Stimulated activated CD8-positive, alpha-beta memory T cell treated with anti-CD3 and anti-CD28 coated beads, Interleukin-7, amount 100 ng/mL, for 24 hours (primary cell): Measurements from ENCODE around the gene PCCA.
"Not testable (repeated sequence)": the region's sequence is repeated elsewhere in the genome, so short reads cannot be mapped to it uniquely, and the experiment has no call there.

ENCODE experiments used
- DNase-seq: peaks from one replicate; pipeline ENCODE4 v3.0.0-alpha.2; 2020; ENCODE audit warnings: low read depth

Gene PCCA

DNA sequence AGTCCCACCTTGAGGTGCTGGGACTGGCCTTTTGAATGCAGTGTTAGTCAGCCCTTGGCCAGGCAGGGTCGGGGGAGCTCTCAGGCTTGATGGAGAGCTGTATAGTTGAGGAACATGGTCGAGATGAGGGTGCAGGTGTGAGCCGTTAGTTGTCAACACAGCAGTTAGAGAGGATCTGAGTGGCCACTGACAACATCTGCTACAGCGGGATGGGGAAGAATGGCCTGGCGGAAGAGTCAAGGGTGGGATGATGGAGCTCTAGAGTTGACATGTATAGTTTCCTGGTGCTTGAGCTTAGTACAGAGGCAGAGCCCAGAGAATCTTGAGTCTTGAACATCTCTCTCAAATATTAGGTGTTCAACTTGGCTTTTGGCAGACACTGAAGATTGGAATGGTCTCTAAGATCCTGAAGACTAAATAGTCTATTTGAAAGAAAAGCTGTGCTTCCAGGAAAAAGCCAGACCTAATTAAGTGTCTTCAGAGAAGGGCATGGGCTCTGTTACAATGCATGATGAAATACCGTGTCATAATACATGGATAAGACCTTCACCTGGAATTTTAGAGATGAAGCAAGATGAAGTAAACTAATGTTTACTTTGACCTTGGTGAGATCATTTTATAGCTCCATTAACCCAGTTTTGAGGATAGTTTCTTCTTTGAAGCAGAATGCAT is 9.7 kb downstream of the PCCA start:
- DNase-seq = no peak

DNA sequence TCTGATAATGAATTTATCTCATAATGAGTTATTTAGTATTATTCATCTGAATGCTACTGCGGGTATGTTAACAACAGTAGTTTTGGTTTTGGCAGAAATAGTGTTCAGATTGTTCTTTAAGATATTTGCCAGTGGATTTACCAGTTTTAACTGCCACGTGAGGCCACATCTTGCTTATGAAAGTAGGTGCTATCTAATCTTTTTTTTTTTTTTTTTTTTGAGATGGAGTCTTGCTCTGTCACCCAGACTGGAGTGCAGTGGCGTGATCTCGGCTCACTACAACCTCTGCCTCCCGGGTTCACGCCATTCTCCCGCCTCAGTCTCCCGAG is 10.2 kb downstream of the PCCA start:
- not testable (repeated sequence) for DNase-seq

DNA sequence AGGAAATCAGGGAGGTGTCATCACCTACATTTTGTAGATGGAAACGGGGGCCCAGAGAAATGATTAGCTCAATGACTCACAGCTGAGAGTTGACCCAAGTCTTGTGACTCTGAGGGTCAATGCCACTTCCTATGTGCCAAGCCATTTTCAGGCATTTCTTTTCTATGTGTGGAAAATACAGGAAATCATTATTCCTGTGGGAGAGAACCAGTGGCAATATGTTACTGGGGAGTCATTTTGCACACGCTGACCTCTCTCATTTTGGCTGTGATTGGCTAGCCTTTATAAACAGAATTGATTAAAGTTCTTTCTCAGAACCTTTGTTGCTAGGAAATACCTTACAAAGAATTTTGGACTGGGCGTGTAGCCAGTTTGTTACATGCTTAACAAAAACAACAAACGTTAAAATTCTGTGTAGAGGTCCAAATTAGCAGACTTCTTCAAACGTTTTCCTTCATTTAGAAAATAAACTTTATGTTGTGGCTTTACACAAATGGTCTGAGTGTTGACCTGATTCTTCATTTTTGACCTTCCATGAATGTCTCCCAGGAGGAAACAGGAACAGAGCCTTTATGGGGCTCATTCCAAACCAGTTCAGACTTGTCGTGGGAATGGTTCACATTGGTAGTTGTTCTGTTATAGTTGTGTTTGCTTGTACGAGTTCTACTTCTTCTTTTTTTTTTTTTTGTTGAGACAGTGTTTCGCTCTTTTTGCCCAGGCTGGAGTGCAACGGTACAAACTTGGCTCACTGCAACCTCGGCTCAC is 11.4 kb downstream of the PCCA start:
- DNase-seq = no peak

DNA sequence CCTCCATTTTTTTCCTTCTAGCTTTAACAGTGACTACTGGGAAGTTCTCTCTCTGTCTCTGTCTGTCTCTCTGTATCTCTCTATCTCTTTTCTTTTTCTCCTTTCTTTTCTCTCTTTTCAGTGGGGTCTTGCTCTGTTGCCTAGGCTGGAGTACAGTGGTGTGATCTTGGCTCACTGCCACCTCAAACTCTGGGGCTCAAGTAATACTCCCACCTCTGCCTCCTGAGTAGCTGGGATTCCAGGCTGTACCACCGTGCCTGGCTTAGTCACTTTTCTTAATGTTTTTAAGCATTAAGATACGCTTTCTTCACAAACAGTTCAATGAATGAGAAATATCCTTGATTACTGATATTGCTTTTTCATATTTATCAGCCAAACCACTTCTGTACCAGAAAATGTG is 13.1 kb downstream of the PCCA start:
- no peak for DNase-seq

DNA sequence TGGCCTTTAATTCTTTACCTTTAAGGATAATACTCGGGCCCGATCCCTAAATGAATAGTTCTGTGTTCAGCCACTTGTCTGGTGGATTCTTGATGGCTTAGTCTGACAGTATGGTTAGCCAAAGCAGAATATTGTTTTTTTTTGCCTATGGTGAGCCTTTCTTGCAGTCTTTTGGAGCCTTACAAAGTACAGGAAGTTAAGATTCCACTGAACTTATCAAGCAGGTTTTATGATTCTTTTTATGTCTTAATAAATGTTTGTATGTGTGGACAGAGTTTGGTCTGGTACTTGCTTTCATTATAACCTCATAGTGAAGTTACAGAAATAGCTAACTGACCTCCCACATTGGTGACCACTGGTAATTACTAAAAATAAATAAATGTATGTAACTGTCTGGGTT is 17.1 kb downstream of the PCCA start:
- no peak for DNase-seq

DNA sequence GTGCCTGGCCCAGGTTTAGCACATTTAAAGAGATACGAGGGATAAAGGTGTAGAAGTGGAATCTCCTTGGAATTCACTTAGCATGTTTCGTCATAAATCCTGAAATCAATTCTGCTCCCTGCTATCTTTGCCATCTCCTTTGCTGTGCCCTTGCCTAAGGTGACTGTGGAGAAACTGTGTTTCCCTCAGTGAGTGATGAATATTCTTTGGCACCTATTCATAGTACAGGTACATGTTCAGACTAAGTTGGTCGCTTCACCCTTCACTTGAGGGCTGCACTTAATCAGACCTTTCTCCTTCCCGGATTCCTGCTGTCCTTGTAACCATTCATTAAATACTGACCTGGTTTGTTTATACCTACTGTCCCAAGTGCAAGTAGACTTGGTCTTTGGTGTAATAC is 17.8 kb downstream of the PCCA start:
- DNase-seq = no peak

DNA sequence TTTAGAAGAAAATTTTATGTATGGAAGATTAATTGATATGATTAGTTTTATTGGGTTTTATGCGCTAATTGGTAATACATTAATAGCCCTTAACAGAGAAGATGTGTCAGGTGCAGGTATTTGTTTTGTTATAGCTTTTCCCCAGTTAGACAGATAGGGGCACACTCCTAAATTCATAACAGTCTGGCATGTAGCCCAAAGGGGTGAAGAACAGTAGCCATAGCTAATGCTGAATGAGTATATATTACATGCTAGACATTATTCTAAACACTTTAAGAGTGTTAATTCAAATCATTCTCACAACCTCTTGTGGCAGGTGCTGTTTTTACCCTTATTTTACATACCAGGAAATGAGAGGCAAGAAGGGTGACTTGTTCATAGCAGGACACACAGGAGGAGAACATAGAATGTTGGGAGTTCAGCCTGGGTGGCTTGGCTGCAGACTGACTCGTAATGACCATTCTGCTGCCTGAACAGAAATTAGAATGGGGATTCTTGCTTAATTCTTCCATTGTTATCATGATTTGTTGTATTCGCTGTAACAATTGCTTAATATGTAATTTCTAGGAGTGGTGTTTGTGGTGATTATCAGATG is 20.1 kb downstream of the PCCA start:
- no peak for DNase-seq

DNA sequence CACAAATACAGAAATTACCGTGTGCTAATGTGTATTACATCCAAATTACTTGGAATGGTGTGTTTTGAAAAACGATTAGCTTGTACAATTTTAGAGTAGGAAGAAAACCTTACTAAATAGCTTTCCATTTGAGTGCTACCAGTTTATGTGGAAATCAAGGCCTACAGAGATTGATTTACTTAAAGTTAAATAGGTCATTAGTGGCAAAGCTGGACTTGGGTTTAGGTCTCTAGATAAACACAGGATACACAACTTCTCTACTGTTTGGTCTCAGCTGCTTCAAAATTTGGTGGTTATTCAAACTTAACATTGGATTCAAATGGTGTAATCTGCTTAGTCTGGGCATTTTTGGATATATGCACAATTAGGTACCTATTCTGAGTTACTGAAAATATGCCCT is 21.4 kb downstream of the PCCA start:
- no peak for DNase-seq

DNA sequence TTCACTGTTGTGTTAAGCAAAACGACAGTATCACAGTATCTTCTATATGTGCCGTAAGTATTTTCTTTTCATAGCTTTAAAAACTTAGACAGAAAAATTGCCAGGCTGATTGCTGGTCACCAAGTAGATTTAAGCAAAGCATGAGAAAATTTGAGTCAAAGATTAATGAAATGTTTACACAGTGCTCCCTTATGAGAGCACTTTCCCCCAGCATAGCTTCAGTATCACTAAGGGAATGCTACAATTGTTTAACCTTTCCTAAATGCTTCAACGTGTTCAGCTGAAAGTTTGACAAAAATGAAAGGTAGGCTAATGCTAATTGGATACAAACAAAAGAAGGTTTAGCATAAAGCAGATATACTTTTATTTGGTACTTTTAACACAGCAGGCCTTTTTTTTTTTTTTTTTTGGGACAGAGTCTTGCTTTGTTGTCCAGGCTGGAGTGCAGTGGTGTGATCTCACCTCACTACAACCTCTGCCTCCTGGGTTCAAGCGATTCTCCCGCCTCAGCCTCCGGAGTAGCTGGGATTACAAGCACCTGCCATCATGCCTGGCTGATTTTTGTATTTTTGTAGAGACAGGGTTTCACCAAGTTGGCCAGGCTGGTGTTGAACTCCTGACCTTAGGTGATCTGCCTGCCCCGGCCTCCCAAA is 23.4 kb downstream of the PCCA start:
- no peak for DNase-seq

DNA sequence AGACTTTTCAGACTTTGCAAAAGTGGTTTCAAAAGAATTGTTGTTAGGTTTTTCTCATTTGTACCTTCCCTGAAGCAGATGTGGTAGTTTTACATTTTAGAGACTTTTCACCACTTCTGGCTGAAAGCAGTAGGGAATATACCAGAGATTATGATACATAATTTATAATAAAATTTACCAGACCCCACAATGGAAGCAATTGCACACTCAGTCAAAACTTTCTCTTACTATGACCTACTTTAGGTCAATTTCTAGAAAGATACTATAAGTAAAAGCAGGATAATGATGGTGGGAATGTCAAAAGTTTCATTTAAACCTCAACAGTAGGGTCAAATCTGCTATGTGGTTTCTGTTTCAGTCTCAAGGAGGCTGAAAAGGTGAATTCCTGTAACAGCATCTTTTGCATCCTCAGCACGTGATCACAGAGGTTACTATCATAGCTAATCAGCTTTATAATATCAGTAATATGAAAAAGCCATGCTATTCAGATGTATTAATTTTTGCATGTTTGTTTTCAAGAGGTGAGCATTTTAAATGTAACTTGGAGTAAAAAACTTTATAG is 26.9 kb downstream of the PCCA start:
- no peak for DNase-seq

DNA sequence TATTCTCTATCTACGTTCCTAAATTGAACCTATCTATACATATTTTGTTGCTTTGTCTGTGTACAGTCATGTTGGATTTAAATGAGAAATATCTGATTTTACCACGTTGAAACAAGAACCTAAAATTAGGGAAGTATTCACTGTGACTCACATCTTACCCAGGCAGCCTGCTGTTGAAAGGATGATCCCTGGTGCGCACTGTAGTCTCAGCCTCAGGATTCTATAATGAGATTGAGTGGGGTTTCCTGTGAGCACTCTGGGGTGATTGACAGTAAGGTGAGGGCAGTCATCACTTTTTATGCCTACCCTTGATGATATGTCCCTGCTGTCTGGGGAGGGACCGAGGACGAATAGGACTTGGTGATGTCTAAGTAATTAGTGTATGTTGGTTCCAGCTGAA is 35.4 kb downstream of the PCCA start:
- DNase-seq = no peak

DNA sequence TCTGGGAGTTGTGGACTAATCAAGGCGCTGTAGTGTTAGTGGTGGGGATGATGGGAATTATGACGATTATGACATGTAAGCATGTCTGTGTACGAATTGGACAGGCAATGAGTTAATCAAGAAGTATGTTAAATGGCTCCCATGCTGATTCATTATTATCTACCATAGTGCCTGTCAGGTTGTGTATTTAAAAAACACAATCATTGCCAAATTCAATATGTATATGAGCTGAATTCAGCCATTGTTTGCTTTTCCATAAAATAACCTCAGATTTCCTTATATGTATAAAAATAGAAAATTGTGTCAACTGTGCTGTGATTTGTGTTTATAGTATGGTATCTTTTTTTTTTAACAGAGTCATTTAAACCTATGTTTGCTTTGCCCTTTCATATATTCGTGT is 37.1 kb downstream of the PCCA start:
- no peak for DNase-seq

DNA sequence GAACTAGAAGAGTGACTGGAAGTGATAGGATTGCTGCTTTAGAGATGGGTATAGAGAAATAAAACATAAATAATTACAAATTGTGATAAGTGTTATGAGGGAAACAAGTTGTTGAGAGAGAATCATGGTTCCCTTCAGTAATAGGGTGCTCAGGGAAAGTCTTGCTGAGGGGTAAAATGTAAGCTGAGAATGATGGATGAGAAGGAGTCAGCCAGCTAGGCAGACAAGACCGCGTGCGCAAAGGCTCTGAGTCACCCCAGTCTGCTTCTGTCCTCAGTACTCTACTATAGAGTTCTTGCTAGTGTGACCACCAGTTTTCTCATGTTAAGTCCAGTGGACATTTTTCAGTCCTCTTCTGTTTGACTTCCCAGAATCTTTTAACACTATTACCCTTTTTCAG is 39.5 kb downstream of the PCCA start:
- no peak for DNase-seq

DNA sequence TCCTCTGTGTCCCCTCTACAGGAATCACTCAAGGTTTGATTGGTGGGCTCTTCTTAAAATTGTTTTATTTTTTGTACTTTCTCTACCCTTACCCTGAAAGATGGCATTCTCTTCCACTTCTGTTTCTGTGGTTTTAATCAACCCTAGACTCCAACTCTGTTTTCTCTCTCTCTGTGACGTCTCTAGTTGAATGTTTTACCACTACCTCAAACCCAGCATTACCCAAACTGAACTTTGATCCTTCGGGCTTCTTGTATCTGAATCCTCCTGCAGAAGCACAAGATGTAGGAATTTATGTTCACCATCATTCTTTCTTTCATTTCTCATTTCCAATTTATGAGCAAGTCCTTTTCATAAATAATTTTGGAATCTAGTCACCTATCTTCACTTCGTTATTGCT is 39.9 kb downstream of the PCCA start:
- DNase-seq = no peak

DNA sequence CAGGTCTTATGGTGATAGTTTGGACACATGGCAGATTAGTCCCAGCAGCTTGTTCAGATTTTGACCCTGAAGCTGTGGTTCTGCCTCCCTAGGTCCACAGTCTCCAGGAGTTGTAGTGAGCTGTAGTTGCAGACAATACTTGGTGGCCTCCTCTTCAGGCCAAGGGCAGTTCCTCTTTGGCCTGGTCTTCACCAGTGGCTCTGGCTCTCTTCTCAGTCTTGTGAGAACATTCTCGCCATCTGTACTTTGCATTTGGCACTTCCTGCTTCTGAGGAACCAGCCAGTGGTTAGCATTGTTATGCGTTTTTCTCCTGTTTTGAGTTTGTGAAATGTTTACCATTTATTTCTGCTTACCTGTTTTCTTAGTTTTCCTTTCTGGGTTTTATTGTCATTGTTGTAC is 40.7 kb downstream of the PCCA start:
- DNase-seq = no peak

DNA sequence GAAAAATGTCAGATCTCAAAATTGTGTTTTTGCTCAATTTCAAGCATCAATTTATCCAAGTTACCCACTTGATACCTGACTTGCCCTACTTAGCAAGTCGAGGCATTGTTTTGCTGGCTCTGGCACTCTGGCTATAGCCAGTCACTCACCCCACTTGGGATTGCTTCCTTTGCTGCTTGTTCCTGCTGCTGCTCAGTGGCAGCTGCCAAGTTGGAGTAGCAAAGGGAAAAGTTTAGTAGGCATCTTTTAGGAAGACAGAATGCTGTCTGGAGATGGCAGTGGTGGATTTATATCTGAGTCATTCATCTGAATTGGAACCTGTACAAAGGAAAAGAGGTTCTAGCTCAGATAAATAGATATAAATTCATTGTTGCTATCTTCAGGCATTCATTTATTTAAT is 41.2 kb downstream of the PCCA start:
- DNase-seq = no peak

DNA sequence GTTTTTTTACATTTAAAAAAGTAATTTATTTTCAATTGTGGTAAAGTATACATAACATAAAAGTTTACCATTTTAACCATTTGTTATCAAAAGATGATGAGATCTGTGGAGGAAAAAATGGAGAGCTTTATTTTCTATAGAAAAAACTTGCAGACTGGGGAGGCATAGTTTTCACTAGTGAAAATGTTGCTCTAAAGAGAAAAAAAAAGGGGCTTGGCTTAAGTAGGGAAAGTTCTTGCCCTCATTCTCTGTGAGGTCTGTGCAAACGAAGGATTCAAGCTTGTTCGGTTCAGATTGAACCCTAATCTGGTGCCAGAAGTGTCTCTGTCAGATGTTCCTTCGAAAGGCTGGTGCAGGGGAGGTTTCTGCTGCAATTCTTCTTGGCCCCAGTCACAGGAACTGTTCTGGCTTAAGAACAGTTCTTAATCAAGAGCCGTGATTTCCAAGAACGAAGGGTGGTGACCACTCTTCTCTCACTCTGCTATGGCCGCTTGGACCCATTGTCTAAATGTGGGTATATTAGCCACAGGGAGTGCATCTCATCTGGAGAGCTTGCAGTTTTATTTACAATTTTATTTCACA is 42.1 kb downstream of the PCCA start:
- no peak for DNase-seq

DNA sequence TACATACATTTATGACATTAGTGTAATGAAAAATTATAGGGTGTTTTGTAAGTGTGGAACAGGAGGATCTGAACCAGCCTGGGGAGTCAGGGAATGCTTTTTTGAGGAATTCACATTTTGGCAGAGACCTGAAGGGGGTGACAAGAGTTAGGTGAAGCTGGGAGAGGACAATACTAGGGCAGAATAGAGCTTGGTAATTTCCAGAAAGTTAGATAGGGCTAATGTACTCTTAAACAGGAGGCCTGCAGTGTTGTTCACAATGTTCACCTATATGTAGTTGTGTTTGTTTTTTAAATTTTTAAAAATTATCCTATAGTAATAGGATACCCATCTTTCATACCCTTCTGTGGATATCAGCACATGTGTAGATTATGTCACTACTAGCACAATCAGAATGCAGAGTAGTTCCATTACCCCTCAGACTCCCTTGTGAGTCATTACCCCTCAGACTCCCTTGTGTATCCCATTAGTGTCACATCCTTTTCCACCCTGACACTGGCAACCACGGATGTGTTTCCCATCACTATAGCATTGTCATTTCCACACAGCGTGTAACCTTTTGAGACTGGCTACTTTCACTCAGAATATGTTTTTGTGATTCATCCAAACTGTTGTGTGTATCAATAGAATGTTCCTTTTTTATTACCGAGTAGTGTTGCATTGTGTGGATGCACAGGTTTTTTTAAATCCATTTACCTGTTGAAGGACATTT is 43.1 kb downstream of the PCCA start:
- DNase-seq = no peak

DNA sequence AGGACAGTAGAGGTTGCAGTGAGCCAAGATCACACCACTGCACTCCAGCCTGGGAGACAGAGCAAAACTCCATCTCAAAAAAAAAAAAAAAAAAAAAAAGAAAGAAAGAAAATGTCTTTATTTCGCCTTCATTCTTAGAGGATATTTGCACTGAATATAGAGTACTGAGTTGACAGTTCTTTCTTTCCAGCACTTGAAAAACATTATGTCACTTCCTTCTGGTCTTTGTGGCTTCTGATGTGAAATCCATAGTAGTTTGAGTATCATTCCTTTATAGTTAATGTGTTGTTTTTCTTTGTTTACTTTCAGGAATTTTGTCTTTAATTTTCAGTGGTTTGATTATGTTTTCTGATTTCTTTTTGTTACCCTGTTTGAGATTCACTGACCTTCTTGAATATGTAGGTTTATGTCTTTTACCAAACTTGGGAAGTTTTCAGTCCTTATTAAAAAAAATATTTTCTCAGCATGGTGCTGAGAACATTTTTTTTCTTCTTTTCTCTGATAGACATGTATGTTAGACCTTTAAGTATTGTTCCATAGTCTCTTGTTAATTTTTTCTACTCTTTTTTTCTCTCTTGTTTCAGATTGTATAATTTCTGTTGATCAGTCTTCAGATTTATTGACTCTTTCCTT is 50.1 kb downstream of the PCCA start:
- no peak for DNase-seq

DNA sequence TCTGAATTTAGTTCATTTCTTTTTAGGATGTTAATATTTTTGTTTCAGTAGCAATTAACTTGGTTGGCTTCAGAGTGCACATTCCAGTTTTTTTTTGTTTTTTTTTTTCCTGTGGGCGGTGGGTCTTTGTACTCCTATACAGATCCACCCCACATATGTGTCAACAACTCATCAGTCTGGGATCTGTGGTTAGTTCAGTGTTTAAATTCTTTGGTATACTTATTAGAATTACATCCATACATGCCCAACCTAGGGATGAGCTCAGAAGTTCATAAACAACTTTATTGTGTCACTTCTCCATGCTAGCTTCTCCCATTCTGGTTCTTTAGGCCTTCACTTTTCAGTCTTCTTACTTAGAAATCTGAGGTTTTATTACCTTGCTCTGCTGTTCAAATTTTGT is 50.9 kb downstream of the PCCA start:
- DNase-seq = no peak

DNA sequence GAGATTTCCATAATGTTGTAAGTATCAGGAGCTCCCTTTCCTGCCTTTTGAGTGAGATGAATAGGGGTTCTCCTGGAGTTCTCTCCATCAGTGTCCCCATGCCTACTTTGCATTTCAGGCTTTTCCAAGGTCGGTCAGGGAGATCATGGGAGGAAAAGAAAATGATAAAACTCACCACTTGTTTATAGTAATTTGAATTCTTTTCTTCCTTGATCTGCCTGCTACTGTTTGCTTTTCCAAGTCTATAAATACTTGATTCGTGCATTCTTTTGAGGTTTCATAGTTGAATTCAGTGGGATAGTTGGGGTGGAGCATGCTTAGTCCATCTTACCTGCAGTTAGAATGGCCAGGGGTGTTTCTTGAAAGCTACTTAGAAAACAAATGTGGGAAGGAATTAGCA is 51.5 kb downstream of the PCCA start:
- no peak for DNase-seq
